K562 (cell line): ENCODE measurements around the gene CHODL.

Experiments
- BCOR ChIP-seq: fragments of 450-650 bp; IDR thresholded peaks from 2 replicates; pipeline ENCODE4 v1.6.1; 2016
- BMI1 ChIP-seq: fragments of 150-350 bp; IDR thresholded peaks from 2 replicates; pipeline ENCODE4 v1.6.1; 2014; ENCODE audit warnings: low read length
- CREM ChIP-seq: IDR thresholded peaks from 2 replicates; pipeline ENCODE4 v1.6.1; 2014; ENCODE audit warnings: antibody characterized with exemption, low read depth
- CTCF ChIP-seq, 3 experiments: IDR thresholded peaks in 2 of 3; conservative IDR thresholded peaks in 1 of 3; 2 replicates each; pipeline ENCODE4 v1.5.1; 2011 to 2012; ENCODE audit warnings: low read length in 3 of 3, mild to moderate bottlenecking in 3 of 3, control low read depth in 2 of 3, improper control_type of control experiment in 1 of 3, inconsistent platforms in 1 of 3, low read depth in 1 of 3, mixed read lengths in 1 of 3, moderate library complexity in 1 of 3; ENCODE audit not compliant: insufficient read depth in 2 of 3
- JUND ChIP-seq, 2 experiments: IDR thresholded peaks; 2 replicates in 1 of 2; 3 replicates in 1 of 2; pipeline ENCODE4 v1.6.1; 2011; ENCODE audit warnings: borderline replicate concordance in 2 of 2, low read depth in 2 of 2, low read length in 2 of 2, improper control_type of control experiment in 1 of 2, missing biosample characterization in 1 of 2, missing genetic modification characterization in 1 of 2, missing genetic modification reagents in 1 of 2
- KDM4B ChIP-seq, 2 experiments: fragments of 450-650 bp in 1 of 2; sonication (generic) in 1 of 2; IDR thresholded peaks; 2 replicates each; pipeline ENCODE4 v1.6.1; 2016 to 2017; ENCODE audit warnings: borderline replicate concordance in 2 of 2, antibody characterized with exemption in 1 of 2, low read depth in 1 of 2, mild to moderate bottlenecking in 1 of 2
- MITF ChIP-seq: IDR thresholded peaks from 2 replicates; pipeline ENCODE4 v1.6.1; 2014; ENCODE audit warnings: antibody characterized with exemption
- MYNN ChIP-seq, 2 experiments: sonication (generic); formaldehyde crosslinking in 1 of 2; IDR thresholded peaks; 2 replicates each; pipeline versions ENCODE4 v1.5.0 to v1.6.1; 2016 to 2020; ENCODE audit warnings: antibody characterized with exemption in 1 of 2, missing genetic modification reagents in 1 of 2
- NCOA4 ChIP-seq: fragments of 450-650 bp; IDR thresholded peaks from 2 replicates; pipeline ENCODE4 v1.6.1; 2018; ENCODE audit warnings: mild to moderate bottlenecking; ENCODE audit not compliant: partially characterized antibody
- PCBP2 ChIP-seq: fragments of 200-400 bp; formaldehyde crosslinking; IDR thresholded peaks from 2 replicates; pipeline ENCODE4 v1.6.1; 2018; ENCODE audit warnings: low read length, low read depth, mild to moderate bottlenecking, moderate library complexity; ENCODE audit not compliant: poor library complexity, severe bottlenecking
- POLR2A ChIP-seq: fragments of 450-650 bp; conservative IDR thresholded peaks from 2 replicates; pipeline ENCODE4 v1.6.1; 2016
- POLR2AphosphoS5 ChIP-seq: IDR thresholded peaks from 2 replicates; pipeline ENCODE4 v1.6.1; 2011; ENCODE audit warnings: mild to moderate bottlenecking, low read depth, low read length, moderate library complexity; ENCODE audit not compliant: control insufficient read depth, insufficient read depth
- TAF1 ChIP-seq: IDR thresholded peaks from 2 replicates; pipeline ENCODE4 v1.6.1; 2011; ENCODE audit warnings: mild to moderate bottlenecking, low read length, moderate library complexity; ENCODE audit not compliant: insufficient read depth, control insufficient read depth, severe bottlenecking; ENCODE audit errors: extremely low read depth

GRCh38 chr21:18248171-18248570 is 3.5 kb downstream of the CHODL start:
- TF ChIP-seq POLR2A (no peak), CTCF (IDR thresholded peaks at IDR 0.05 in 2 of 3, conservative IDR thresholded peaks at IDR 0.05 in 1 of 3; ENCODE audit: insufficient read depth in 2 of 3, low read depth in 1 of 3, low read length in 3 of 3) (no peak), BMI1 (no peak), TAF1 (no peak), PCBP2 (no peak), CREM (no peak), JUND (IDR thresholded peaks at IDR 0.05; ENCODE audit: borderline replicate concordance, low read depth, low read length) (no peak), JUND (tag; IDR thresholded peaks at IDR 0.05; ENCODE audit: borderline replicate concordance, low read depth, low read length) (no peak; the same call in 2 of the 3 replicates), MITF (no peak), MYNN (IDR thresholded peaks at IDR 0.05) (no peak), MYNN (CRISPR knock-in tag; IDR thresholded peaks at IDR 0.05) (no peak), KDM4B (IDR thresholded peaks at IDR 0.05; ENCODE audit: borderline replicate concordance in 2 of 2, low read depth in 1 of 2) (no peak), BCOR (no peak), NCOA4 (no peak), POLR2AphosphoS5 (no peak)
